Esophagus squamous epithelium (tissue), 4 donors: ENCODE results near the gene MCUB.

Experiments
- CTCF ChIP-seq, 6 experiments: fragments of 450-650 bp in 4 of 6; fragments of 200-600 bp in 2 of 6; sonication (generic) in 2 of 6; IDR thresholded peaks; one replicate each; pipeline ENCODE4 v1.5.1; 2016 to 2019; ENCODE audit warnings: antibody characterized with exemption in 6 of 6, mild to moderate bottlenecking in 4 of 6, moderate library complexity in 4 of 6
- POLR2A ChIP-seq, 4 donors: fragments of 450-650 bp; IDR thresholded peaks; one replicate each; pipeline ENCODE4 v1.6.1; 2017; ENCODE audit warnings: antibody characterized with exemption in 4 of 4, mild to moderate bottlenecking in 4 of 4, moderate library complexity in 3 of 4

- TF ChIP-seq CTCF (IDR thresholded peaks at IDR 0.05): no peak
- TF ChIP-seq POLR2A (IDR thresholded peaks at IDR 0.05): no peak
These were observed 47.9 kb downstream of the MCUB start for GRCh38 chr4:109607976-109608375.
